Activated CD4-positive, alpha-beta T cell treated with anti-CD3 and anti-CD28 coated beads for 48 hours (primary cell): ENCODE data around the gene SDHAF1.

Experiments used
- DNase-seq: peaks from one replicate; pipeline ENCODE4 v3.0.0-alpha.2; 2020

SDHAF1 gene

GRCh38 chr19:35987571-35987896, 7.5 kb upstream of the SDHAF1 start:
- DNase-seq, result no peak

DNA sequence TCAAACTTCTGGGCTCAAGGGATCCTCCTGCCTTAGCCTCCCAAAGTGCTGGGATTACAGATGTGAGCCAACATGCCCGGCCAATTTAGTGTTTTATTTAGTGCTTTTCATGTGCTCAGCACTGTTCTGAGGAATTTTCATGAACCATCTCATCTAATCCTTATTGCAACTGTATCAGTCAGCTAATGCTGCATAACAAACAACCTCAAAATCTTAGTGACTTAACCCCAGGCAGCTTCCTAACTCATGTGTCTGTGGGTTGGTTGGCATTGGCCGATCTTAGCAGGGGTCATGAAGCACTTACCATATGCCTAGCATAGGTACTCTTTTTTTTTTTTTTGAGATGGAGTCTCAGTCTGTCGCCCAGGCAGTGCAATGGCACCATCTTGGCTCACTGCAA, 6.2 kb upstream of the SDHAF1 start:
- DNase-seq, result no peak

DNA sequence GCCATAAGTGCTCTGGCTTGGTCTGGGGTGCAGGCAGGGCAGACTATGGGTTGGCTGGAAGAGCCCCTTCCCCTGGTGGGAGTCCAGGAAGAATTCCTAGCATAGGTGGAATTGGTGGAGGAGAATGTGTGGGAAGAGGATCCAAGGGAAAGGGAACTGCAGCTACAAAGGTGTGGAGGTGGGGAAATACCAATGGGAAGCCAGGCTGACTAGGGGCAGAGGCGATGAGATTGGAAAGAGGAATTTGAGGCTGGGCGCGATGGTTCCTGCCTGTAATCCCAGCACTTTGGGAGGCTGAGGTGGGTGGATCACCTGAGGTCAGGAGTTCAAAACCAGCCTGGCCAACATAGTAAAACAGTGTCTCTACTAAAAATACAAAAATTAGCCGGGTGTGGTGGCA, 4.8 kb upstream of the SDHAF1 start:
- DNase-seq, result no peak

- DNase-seq, result no peak
These were observed 3.9 kb upstream of the SDHAF1 start for GRCh38 chr19:35990771-35991730.

- DNase-seq, result no peak
These were observed 3.1 kb upstream of the SDHAF1 start for GRCh38 chr19:35991731-35992450.

DNA sequence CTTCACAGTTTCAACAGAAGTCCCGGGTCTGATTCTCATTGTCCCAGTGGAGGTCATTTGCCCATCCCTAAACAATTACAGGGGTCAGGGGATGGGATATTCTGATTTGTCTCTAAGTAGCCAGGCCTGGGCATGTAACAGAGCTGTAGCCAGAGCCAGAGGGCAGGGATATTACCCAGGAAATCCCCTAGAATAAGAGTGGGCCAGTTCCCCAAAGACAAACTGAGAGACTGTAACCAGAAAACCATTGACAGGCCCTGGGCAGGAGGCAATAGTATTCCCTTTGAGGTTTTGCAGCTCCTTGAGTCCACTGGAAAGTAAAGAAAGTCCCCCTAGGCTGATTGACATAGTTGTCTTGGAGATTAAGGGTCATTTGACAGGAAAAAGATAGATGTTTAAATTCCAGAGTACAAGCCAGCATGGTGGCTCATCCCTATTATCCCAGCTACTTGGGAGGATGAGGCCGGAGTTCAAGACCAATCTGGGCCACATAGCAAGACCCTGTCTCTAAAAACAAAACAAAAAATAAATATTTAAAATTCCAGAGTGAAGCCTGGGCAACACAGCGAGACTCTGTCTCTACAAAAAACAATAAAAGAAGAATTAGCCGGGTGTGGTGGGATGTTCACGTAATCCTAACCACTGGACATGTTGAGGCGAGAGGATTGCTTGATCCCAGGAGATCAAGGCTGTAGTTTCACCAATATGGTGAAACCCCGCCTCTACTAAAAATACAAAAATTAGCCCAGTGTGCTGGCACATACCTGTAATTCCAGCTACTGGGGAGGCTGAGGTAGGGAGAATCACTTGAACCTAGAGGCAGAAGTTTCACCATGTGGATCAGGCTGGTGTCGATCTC, 1.9 kb upstream of the SDHAF1 start:
- no peak for DNase-seq

GRCh38 chr19:35993923-35994598, 927 bp upstream of the SDHAF1 start:
- DNase-seq, result peak; percentile 34

- DNase-seq, result no peak
These were observed 1.8 kb downstream of the SDHAF1 start for GRCh38 chr19:35996777-35997176.

DNA sequence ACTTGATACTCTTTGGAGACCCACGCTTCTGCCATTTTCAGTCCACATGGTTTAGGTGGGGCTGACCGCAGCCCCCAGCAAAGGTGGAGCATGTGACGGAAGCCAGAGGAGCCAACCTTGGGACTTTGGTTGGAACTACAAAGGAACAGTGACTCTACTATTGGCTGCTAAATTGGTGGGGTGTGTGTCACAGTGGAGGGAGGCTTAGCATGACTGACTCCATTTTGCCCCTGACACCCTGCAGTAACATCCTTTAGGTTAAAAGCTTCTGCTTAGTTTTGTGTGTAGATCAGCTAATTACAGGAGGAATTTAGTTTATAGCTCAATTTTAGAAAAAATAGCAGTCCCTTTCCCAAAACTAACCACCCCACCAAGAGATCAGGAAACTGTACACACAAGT, 6.6 kb downstream of the SDHAF1 start:
- no peak for DNase-seq

- no peak for DNase-seq
These were observed 8.3 kb downstream of the SDHAF1 start for GRCh38 chr19:36003284-36003683.

DNA sequence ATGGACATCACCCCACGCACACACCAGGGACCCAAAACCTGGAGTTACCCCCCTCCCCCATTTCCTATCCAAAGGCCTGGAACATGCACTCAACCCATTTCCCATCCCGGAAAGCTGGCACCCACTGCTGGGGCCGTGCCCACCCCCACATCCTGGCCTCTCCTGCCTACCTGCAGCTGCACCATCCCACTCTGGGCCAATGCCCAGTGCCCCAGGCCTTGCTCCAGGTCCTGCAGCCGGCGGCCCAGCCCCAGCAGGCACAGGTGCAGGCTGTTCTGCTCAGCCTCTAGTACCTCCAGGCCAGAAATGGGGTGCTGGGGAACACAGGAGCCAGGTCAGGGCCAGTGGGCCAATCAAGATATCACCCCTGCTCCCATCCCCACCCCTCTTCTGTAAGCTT, 12.0 kb downstream of the SDHAF1 start:
- no peak for DNase-seq

DNA sequence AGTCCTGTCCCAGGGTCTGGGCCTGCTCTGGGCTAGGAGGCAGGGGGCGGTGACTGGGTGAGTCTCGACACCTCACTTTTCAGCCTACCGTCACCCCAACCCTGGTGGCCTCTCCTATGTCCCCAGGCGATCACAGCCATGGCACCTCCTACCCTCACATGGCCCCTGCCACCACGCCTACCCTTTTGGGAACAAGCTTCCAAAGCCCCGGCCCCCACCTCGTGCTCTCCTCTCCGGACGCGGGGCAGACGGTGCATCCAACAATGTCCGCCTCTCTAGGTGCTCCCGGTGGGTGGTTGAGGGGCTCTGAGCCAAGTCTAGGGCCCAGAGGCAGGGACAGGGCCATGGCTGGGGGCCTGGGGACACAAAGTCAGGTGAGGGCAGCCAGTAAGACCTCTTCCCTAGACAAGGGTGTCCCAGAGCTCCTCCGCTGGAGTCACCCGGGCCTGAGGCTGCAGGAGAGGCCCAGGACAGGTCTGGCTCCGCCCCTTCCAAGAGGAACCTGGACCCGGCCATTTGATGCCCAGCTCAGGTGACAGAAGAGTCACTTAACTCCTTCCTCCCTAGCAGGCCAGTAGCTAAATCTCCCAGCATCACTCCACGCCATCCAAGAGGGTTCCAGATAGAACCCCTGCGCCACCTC, 13.5 kb downstream of the SDHAF1 start, which contains the start of gene SYNE4:
SYNE4 (minus strand) TSS at position 478 of the 643 bp plus-strand sequence; CDS start at position 346, 132 bp downstream.
- no peak for DNase-seq

GRCh38 chr19:36009220-36009619, 14.2 kb downstream of the SDHAF1 start:
- DNase-seq, result peak; percentile 66

GRCh38 chr19:36009633-36010379, 14.8 kb downstream of the SDHAF1 start:
- no peak for DNase-seq

GRCh38 chr19:36010402-36010801, 15.4 kb downstream of the SDHAF1 start:
- DNase-seq, result no peak

- no peak for DNase-seq
These were observed 18.5 kb downstream of the SDHAF1 start for GRCh38 chr19:36013280-36014011.

GRCh38 chr19:36014012-36014924, 19.3 kb downstream of the SDHAF1 start, which contains the start of gene ALKBH6:
TSS of gene ALKBH6 (minus strand) at chr19:36014213. CDS start at chr19:36013397, 816 bp downstream.
- peak; percentile 100 for DNase-seq

- no peak for DNase-seq
These were observed 24.2 kb downstream of the SDHAF1 start for GRCh38 chr19:36019061-36019670.

GRCh38 chr19:36023432-36023831, 28.4 kb downstream of the SDHAF1 start:
- no peak for DNase-seq
